Endodermal cell (in vitro differentiated cells): ENCODE results near the gene TRIM62. TPM values are rescaled to one million over a fixed set of nuclear protein-coding genes. Genes with fewer than 3 reads are reported as not detected.

Experiments used
- DNase-seq: peaks from one replicate; pipeline ENCODE4 v3.0.0-alpha.2; 2017
- H3K27ac ChIP-seq: 2 replicates; pipeline ENCODE4 v1.5.1; 2013; ENCODE audit warnings: mild to moderate bottlenecking, low read depth, low read length, moderate library complexity
- H3K27me3 ChIP-seq: 2 replicates; pipeline ENCODE4 v1.6.1; 2013; ENCODE audit warnings: mild to moderate bottlenecking, low read length, moderate library complexity; ENCODE audit not compliant: insufficient read depth, control insufficient read depth, poor library complexity, severe bottlenecking
- H3K36me3 ChIP-seq: 2 replicates; pipeline ENCODE4 v1.7.0; 2013; ENCODE audit warnings: mild to moderate bottlenecking, low read length, moderate library complexity; ENCODE audit not compliant: control insufficient read depth, insufficient read depth
- H3K4me1 ChIP-seq: one replicate; pipeline ENCODE4 v1.7.0; 2013; ENCODE audit warnings: low read length; ENCODE audit not compliant: control insufficient read depth, insufficient read depth
- H3K4me3 ChIP-seq: 2 replicates; pipeline ENCODE4 v1.5.1; 2013; ENCODE audit warnings: mild to moderate bottlenecking, low read length, moderate library complexity
- H3K9ac ChIP-seq: 2 replicates; pipeline ENCODE4 v1.6.1; 2013; ENCODE audit warnings: mild to moderate bottlenecking, low read length, moderate library complexity; ENCODE audit not compliant: poor library complexity, severe bottlenecking; ENCODE audit errors: extremely low read depth
- H3K9me3 ChIP-seq: 2 replicates; pipeline ENCODE4 v1.6.1; 2013; ENCODE audit warnings: mild to moderate bottlenecking, low read length, moderate library complexity; ENCODE audit not compliant: control insufficient read depth
- H3K27ac Mint-ChIP-seq: 2 replicates; pipeline ENCODE4 v1.8.0; 2020; ENCODE audit warnings: mixed read lengths
- H3K27me3 Mint-ChIP-seq: 2 replicates; pipeline ENCODE4 v1.8.0; 2021; ENCODE audit warnings: mild to moderate bottlenecking, mixed read lengths; ENCODE audit not compliant: insufficient read depth
- H3K36me3 Mint-ChIP-seq: 2 replicates; pipeline ENCODE4 v1.8.0; 2020; ENCODE audit warnings: low read depth, mixed read lengths
- H3K4me1 Mint-ChIP-seq: 2 replicates; pipeline ENCODE4 v1.8.0; 2020; ENCODE audit warnings: mixed read lengths
- H3K4me3 Mint-ChIP-seq: 2 replicates; pipeline ENCODE4 v1.8.0; 2020; ENCODE audit warnings: mild to moderate bottlenecking, moderate library complexity, mixed read lengths
- H3K9me3 Mint-ChIP-seq: 2 replicates; pipeline ENCODE4 v1.8.0; 2020; ENCODE audit warnings: mild to moderate bottlenecking, mixed read lengths
- CTCF ChIP-seq: fragments of 200-600 bp; sonication (generic); conservative IDR thresholded peaks from 2 replicates; pipeline ENCODE4 v1.5.0; 2021; ENCODE audit warnings: antibody characterized with exemption, mild to moderate bottlenecking
- WGBS, 2 experiments: methylation state at CpG; one replicate each; pipeline versions ENCODE4 v1.1.5 to v1.1.7; 2013; ENCODE audit warnings: missing lambda C conversion rate in 2 of 2, mixed read lengths in 1 of 2; ENCODE audit not compliant: insufficient coverage in 1 of 2, insufficient read length in 1 of 2; 5-methylcytosine and 5-hydroxymethylcytosine counted together
- total RNA-seq, 2 donors: library from RNA; stranded (reverse); fragmentation: NEBNext Ultra II Directional in 1 of 2; extraction: Animal tissue kit (Norgen Biotek cat#: 25700) in 1 of 2; gene quantifications; 2 replicates in 1 of 2; 3 replicates in 1 of 2; pipeline ENCODE4 v1.2.1, GENCODE V29; 2021

TRIM62 gene
- total RNA-seq, 2 donors from 2014 or later = 5.1 to 6.0 TPM

- H3K4me1 ChIP-seq = no peaks in the 10 kb centered on the region
- H3K9ac ChIP-seq = no peak overlapping the region
- Mint-ChIP-seq H3K9me3 (peaks cover 2% of the 10 kb centered on the region), H3K36me3 (peaks cover 6% of the 10 kb centered on the region), H3K4me1 (no peaks in the 10 kb centered on the region), H3K4me3 (no peak overlapping the region), H3K27me3 (peaks cover 62% of the 10 kb centered on the region), H3K27ac (no peak overlapping the region)
- 91 to 96% methylated on average over 4 to 8 of the region's 8 CpGs for WGBS, 2 experiments
- no peak overlapping the region for H3K27ac ChIP-seq
- no peak for TF ChIP-seq CTCF
- DNase-seq = peak; percentile 49
- no peaks in the 10 kb centered on the region for H3K36me3 ChIP-seq
- no peaks in the 10 kb centered on the region for H3K9me3 ChIP-seq
- no peak overlapping the region for H3K4me3 ChIP-seq
- H3K27me3 ChIP-seq = no peaks in the 10 kb centered on the region
These were observed 61.2 kb downstream of the TRIM62 start for GRCh38 chr1:33120436-33121231.

- peak; percentile 84 for DNase-seq
These were observed 62.2 kb downstream of the TRIM62 start for GRCh38 chr1:33119532-33120217.

GRCh38 chr1:33119050-33119449 is 62.8 kb downstream of the TRIM62 start:
- no peak overlapping the region for H3K9ac ChIP-seq
- no peak overlapping the region for H3K4me3 ChIP-seq
- DNase-seq = peak; percentile 23
- Mint-ChIP-seq H3K36me3 (no peaks in the 10 kb centered on the region), H3K4me3 (no peak overlapping the region), H3K27me3 (peaks cover 49% of the 10 kb centered on the region), H3K9me3 (no peaks in the 10 kb centered on the region), H3K27ac (no peak overlapping the region), H3K4me1 (no peaks in the 10 kb centered on the region)
- no peaks in the 10 kb centered on the region for H3K4me1 ChIP-seq
- H3K27me3 ChIP-seq = no peaks in the 10 kb centered on the region
- H3K27ac ChIP-seq = no peak overlapping the region
- no peak for TF ChIP-seq CTCF
- no peaks in the 10 kb centered on the region for H3K9me3 ChIP-seq
- WGBS, 2 experiments = 85 to 100% methylated on average over 1 to 2 of the region's 2 CpGs
- no peaks in the 10 kb centered on the region for H3K36me3 ChIP-seq

More at GRCh38 chr1:33119532-33120217, 62.2 kb downstream of the TRIM62 start:
- H3K27me3 Mint-ChIP-seq = peaks cover 56% of the 10 kb centered on the region
- Histone ChIP-seq H3K4me1 (no peaks in the 10 kb centered on the region), H3K9me3 (no peaks in the 10 kb centered on the region), H3K27me3 (no peaks in the 10 kb centered on the region), H3K4me3 (no peak overlapping the region), H3K9ac (no peak overlapping the region), H3K36me3 (no peaks in the 10 kb centered on the region), H3K27ac (no peak overlapping the region)
- H3K9me3 Mint-ChIP-seq = no peaks in the 10 kb centered on the region
- peak; percentile 55 for TF ChIP-seq CTCF
- H3K36me3 Mint-ChIP-seq = no peaks in the 10 kb centered on the region
- H3K4me3 Mint-ChIP-seq = no peak overlapping the region
- 83 to 87% methylated on average over 7 to 16 of the region's 16 CpGs for WGBS, 2 experiments
- no peaks in the 10 kb centered on the region for H3K4me1 Mint-ChIP-seq
- no peak overlapping the region for H3K27ac Mint-ChIP-seq
